Mammary epithelial cell (primary cell): ENCODE results near the gene FHL1.

Experiments
- CTCF ChIP-seq, 2 donors: IDR thresholded peaks in 1 of 2; conservative IDR thresholded peaks in 1 of 2; 2 replicates each; pipeline ENCODE4 v1.5.1; 2011 to 2012; ENCODE audit warnings: inconsistent platforms in 2 of 2, low read length in 2 of 2, mild to moderate bottlenecking in 2 of 2, control low read depth in 1 of 2, low read depth in 1 of 2; ENCODE audit not compliant: insufficient read depth in 1 of 2; ENCODE audit errors: extremely low read depth in 1 of 2
- EZH2 ChIP-seq: IDR thresholded peaks from 2 replicates; pipeline ENCODE4 v1.6.1; 2012; ENCODE audit warnings: low read length, inconsistent platforms, borderline replicate concordance

- TF ChIP-seq CTCF (conservative IDR thresholded peaks at IDR 0.05 in 1 of 2, IDR thresholded peaks at IDR 0.05 in 1 of 2; ENCODE audit: extremely low read depth in 1 of 2, insufficient read depth in 1 of 2, low read depth in 1 of 2, low read length in 2 of 2): no peak
- TF ChIP-seq EZH2: no peak
Measured at GRCh38 chrX:136190038-136190713, 42.8 kb downstream of the FHL1 start.
